GM23338 (cell line): ENCODE results near the gene NT5C.

Experiments
- CTCF ChIP-seq, 2 experiments: fragments of 200-600 bp in 1 of 2; sonication (generic) in 1 of 2; conservative IDR thresholded peaks; 2 replicates each; pipeline versions ENCODE4 v1.5.1 to v1.6.1; 2016 to 2017; ENCODE audit warnings: antibody characterized with exemption in 2 of 2, low read depth in 2 of 2, mild to moderate bottlenecking in 2 of 2, moderate library complexity in 1 of 2
- EZH2 ChIP-seq: fragments of 200-600 bp; sonication (generic); IDR thresholded peaks from one replicate; pipeline ENCODE4 v1.8.0; 2017; ENCODE audit warnings: antibody characterized with exemption, mild to moderate bottlenecking, low read depth; ENCODE audit not compliant: unreplicated experiment
- EZH2phosphoT487 ChIP-seq: fragments of 200-600 bp; sonication (generic); IDR thresholded peaks from one replicate; pipeline ENCODE4 v1.8.1; 2018; ENCODE audit warnings: antibody characterized with exemption; ENCODE audit not compliant: unreplicated experiment
- JUNB ChIP-seq: IDR thresholded peaks from one replicate; pipeline ENCODE4 v1.6.1; 2016; ENCODE audit warnings: antibody characterized with exemption; ENCODE audit not compliant: unreplicated experiment
- POLR2AphosphoS5 ChIP-seq: IDR thresholded peaks from 2 replicates; pipeline ENCODE4 v1.6.1; 2016; ENCODE audit warnings: antibody characterized with exemption, low read depth
- REST ChIP-seq: IDR thresholded peaks from one replicate; pipeline ENCODE4 v1.6.1; 2018; ENCODE audit warnings: antibody characterized with exemption; ENCODE audit not compliant: unreplicated experiment
- ZNF114 ChIP-seq: fragments of 250-450 bp; sonication (Bioruptor Pico); IDR thresholded peaks from 2 replicates; pipeline ENCODE4 v1.5.0; 2020; ENCODE audit warnings: mild to moderate bottlenecking, moderate library complexity

- TF ChIP-seq CTCF (conservative IDR thresholded peaks at IDR 0.05; ENCODE audit: low read depth in 2 of 2) (no peak), REST (no peak), POLR2AphosphoS5 (no peak), EZH2 (no peak), EZH2phosphoT487 (no peak), JUNB (no peak), ZNF114 (no peak)
Measured at GRCh38 chr17:75173526-75173925, 42.0 kb upstream of the NT5C start.
